H1 (cell line): ENCODE results near the gene HHIP. TPM values are rescaled to one million over a fixed set of nuclear protein-coding genes. Genes with fewer than 3 reads are reported as not detected.

Experiments used
- PHF8 ChIP-seq: fragments of 200-600 bp; sonication (generic); conservative IDR thresholded peaks from 2 replicates; pipeline ENCODE4 v1.7.1; 2012; ENCODE audit warnings: low read depth, mild to moderate bottlenecking, inconsistent platforms, low read length, moderate library complexity
- RFX5 ChIP-seq: IDR thresholded peaks from 2 replicates; pipeline ENCODE4 v1.6.1; 2011; ENCODE audit warnings: low read depth, low read length, improper control_type of control experiment, borderline replicate concordance
- SIRT6 ChIP-seq: IDR thresholded peaks from one replicate; pipeline ENCODE4 v1.7.1; 2012; ENCODE audit warnings: low read length, inconsistent platforms
- polyA plus RNA-seq, 7 experiments: library from polyadenylated mRNA; depleted of rRNA in 3 of 7; stranded (reverse) in 5 of 7; unstranded in 2 of 7; fragments of >200 nt in 5 of 7; fragments of 200-250 nt in 2 of 7; gene quantifications; 1 replicate in 5 of 7; 2 replicates in 1 of 7; 4 replicates in 1 of 7; pipeline versions ENCODE4 v1.2.1 to v1.2.3, GENCODE V29; 2011 to 2013; ENCODE audit warnings: missing spikeins in 2 of 7, mixed read lengths in 2 of 7
- total RNA-seq: library from RNA; stranded (reverse); fragmentation: NEBNext Ultra II Directional; extraction: Animal tissue kit (Norgen Biotek cat#: 25700); gene quantifications from 2 replicates; pipeline ENCODE4 v1.2.1, GENCODE V29; 2021
- TF ChIP-seq, protein P1 (sequence below): IDR thresholded peaks from 2 replicates; pipeline ENCODE4 v1.6.1; 2011; ENCODE audit warnings: low read length, improper control_type of control experiment

HHIP gene
- total and polyA plus RNA-seq, 2 of the 8 experiments (the other 6 are each of a cell fraction or from before 2014, with no cell fraction given) = 0.05 to 1.3 TPM

- TF ChIP-seq SIRT6 (no peak), PHF8 (no peak), RFX5 (no peak)
- TF ChIP-seq, protein P1, sequence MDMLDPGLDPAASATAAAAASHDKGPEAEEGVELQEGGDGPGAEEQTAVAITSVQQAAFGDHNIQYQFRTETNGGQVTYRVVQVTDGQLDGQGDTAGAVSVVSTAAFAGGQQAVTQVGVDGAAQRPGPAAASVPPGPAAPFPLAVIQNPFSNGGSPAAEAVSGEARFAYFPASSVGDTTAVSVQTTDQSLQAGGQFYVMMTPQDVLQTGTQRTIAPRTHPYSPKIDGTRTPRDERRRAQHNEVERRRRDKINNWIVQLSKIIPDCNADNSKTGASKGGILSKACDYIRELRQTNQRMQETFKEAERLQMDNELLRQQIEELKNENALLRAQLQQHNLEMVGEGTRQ = no peak
- TF ChIP-seq, all 59 proteins: peak for 0
Observed at GRCh38 chr4:144705601-144706590, 59.9 kb downstream of the HHIP start (continued).
